Spinal cord (tissue), 10 donors: ENCODE measurements around the gene PRRX1. TPM values are rescaled to one million over a fixed set of nuclear protein-coding genes. Genes with fewer than 3 reads are reported as not detected.

Experiments used
- DNase-seq, 6 donors: peaks; one replicate each; pipeline versions ENCODE4 v3.0.0 to v3.0.0-alpha.2; 2013 to 2015; ENCODE audit warnings: low spot score in 6 of 6, low read depth in 4 of 6
- H3K27ac ChIP-seq: one replicate; pipeline ENCODE4 v1.5.1; 2013; ENCODE audit warnings: low read depth, low read length, control low read depth
- H3K27me3 ChIP-seq: one replicate; pipeline ENCODE4 v1.6.1; 2013; ENCODE audit warnings: low read length; ENCODE audit not compliant: control insufficient read depth, insufficient read depth
- H3K36me3 ChIP-seq: one replicate; pipeline ENCODE4 v1.6.1; 2013; ENCODE audit warnings: low read length; ENCODE audit not compliant: control insufficient read depth, insufficient read depth
- H3K4me1 ChIP-seq: one replicate; pipeline ENCODE4 v1.6.1; 2013; ENCODE audit warnings: low read length; ENCODE audit not compliant: control insufficient read depth, insufficient read depth
- H3K4me3 ChIP-seq: one replicate; pipeline ENCODE4 v1.5.1; 2013; ENCODE audit warnings: low read depth, low read length, control low read depth
- H3K9me3 ChIP-seq: one replicate; pipeline ENCODE4 v1.6.1; 2013; ENCODE audit warnings: low read length; ENCODE audit not compliant: control insufficient read depth, insufficient read depth
- WGBS: methylation state at CpG from one replicate; pipeline ENCODE4 v1.1.5; 2013; ENCODE audit warnings: missing lambda C conversion rate; ENCODE audit not compliant: insufficient coverage; 5-methylcytosine and 5-hydroxymethylcytosine counted together
- polyA plus RNA-seq, 2 donors: library from polyadenylated mRNA; unstranded; fragments of 120-200 nt; gene quantifications; one replicate each; pipeline ENCODE4 v1.2.1, GENCODE V29; 2013; ENCODE audit not compliant: insufficient read length in 2 of 2
- total RNA-seq, 2 donors: library from RNA; depleted of rRNA in 1 of 2; stranded (reverse); fragments of 120-200 nt in 1 of 2; fragments of >200 nt in 1 of 2; gene quantifications; one replicate each; pipeline versions ENCODE4 v1.2.3 to v1.2.4, GENCODE V29; 2013 to 2014
- donor health status: healthy.

The PRRX1 gene
- total and polyA plus RNA-seq, 4 donors, result 4.5 to 73.7 (median 36.3) TPM

DNA sequence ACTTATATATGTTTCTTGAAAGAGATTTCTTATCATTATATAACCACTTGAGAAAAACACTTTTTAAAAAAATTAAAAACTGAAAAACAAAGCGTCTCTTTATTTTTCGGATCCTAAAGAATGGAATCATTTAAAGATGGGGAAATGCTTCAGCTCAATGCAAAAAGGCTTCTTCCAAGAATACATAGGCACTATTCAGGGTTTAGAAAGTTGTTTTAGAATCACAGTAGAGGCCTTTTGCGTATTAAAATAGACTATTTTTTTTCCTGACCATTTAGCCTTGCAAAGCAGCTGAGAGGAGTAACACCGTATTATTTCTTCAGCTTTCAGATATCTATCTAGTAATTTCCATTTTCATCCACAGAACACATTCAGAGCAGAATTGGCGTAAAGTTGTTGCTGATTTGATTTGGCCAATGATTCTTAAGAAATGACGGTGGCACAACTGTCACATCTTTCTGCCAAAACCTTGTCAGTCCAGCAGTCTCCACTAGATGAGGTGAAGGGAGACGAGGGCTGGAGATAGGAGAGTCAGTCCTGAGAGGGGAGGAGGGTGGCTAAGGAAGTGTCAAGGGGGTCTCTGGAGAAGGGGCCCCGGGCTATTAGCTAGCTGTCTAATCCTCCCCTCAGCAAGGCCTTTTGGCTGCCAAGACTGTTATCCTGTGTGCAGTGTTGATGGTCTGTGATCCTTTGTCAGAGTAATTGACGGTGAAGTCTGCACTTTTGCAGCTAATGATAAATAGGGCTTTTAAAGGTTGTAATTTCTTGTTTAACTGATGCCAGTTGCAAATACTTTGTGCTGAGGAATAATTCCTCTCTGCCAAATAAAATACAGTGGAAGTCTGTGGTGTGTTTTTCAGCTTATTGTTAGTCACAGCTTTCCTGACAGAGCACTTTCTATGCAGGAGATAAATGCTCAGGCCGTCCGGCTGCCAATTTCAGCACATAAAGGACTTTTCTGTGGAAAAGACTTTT lies 34.7 kb downstream of the PRRX1 start:
- Histone ChIP-seq H3K9me3 (no peaks in the 10 kb centered on the region), H3K27ac (peak overlapping the region; percentile 90), H3K36me3 (no peaks in the 10 kb centered on the region), H3K4me1 (peaks cover 10% of the 10 kb centered on the region), H3K4me3 (peak overlapping the region; percentile 2), H3K27me3 (peaks cover 24% of the 10 kb centered on the region)
- 10% methylated on average over 3 of the region's 11 CpGs for WGBS
- peak; percentile 32 to 86 (median 64) for DNase-seq

- peaks cover 10% of the 10 kb centered on the region for H3K4me1 ChIP-seq
- 61% methylated on average over 3 of the region's 8 CpGs for WGBS
- no peak for DNase-seq
- peak overlapping the region; percentile 90 for H3K27ac ChIP-seq
- H3K27me3 ChIP-seq, result peaks cover 21% of the 10 kb centered on the region
- no peaks in the 10 kb centered on the region for H3K36me3 ChIP-seq
- no peaks in the 10 kb centered on the region for H3K9me3 ChIP-seq
- no peak overlapping the region for H3K4me3 ChIP-seq
Observed at GRCh38 chr1:170699696-170700095, 35.8 kb downstream of the PRRX1 start.

GRCh38 chr1:170700842-170701615 lies 37.1 kb downstream of the PRRX1 start:
- peak overlapping the region; percentile 26 for H3K27ac ChIP-seq
- no peaks in the 10 kb centered on the region for H3K9me3 ChIP-seq
- WGBS, result no CpG with 5 or more reads among the region's 1 CpG
- peaks cover 10% of the 10 kb centered on the region for H3K4me1 ChIP-seq
- peaks cover 10% of the 10 kb centered on the region for H3K27me3 ChIP-seq
- H3K36me3 ChIP-seq, result no peaks in the 10 kb centered on the region
- no peak for DNase-seq
- no peak overlapping the region for H3K4me3 ChIP-seq

GRCh38 chr1:170701962-170702361 lies 38.0 kb downstream of the PRRX1 start:
- no peak overlapping the region for H3K4me3 ChIP-seq
- WGBS, result 97% methylated on average over 7 of the region's 12 CpGs
- no peaks in the 10 kb centered on the region for H3K36me3 ChIP-seq
- H3K9me3 ChIP-seq, result no peaks in the 10 kb centered on the region
- no peak for DNase-seq
- peaks cover 10% of the 10 kb centered on the region for H3K4me1 ChIP-seq
- H3K27ac ChIP-seq, result no peak overlapping the region
- peaks cover 7% of the 10 kb centered on the region for H3K27me3 ChIP-seq

- Histone ChIP-seq H3K4me3 (no peak overlapping the region), H3K4me1 (peaks cover 8% of the 10 kb centered on the region), H3K9me3 (no peaks in the 10 kb centered on the region), H3K27me3 (peaks cover 7% of the 10 kb centered on the region), H3K36me3 (no peaks in the 10 kb centered on the region), H3K27ac (no peak overlapping the region)
- DNase-seq, result no peak
- no CpG with 5 or more reads among the region's 2 CpGs for WGBS
Observed at GRCh38 chr1:170703591-170703990, 39.7 kb downstream of the PRRX1 start.

GRCh38 chr1:170704256-170704655 lies 40.3 kb downstream of the PRRX1 start:
- no peak for DNase-seq
- H3K27me3 ChIP-seq, result peaks cover 7% of the 10 kb centered on the region
- no CpG with 5 or more reads among the region's 3 CpGs for WGBS

DNA sequence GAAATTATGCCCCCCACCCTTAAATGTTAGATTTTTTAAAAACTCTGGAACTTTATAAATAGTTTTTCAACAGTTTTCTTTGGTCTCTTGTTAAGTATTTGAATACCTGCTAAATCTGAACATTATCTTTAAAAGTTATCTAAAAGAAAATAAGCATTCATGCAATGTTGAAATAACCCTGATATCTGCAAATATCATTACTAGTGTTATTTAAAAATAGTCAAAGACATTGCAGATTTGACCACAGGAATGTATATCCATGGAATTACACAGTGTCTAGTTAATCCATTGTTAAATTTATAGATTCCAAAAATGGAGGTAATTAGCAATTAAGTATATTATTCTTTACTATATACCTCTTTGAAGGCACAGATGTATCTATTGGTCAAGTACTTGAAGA lies 42.0 kb downstream of the PRRX1 start:
- H3K9me3 ChIP-seq, result no peaks in the 10 kb centered on the region
- H3K4me1 ChIP-seq, result no peaks in the 10 kb centered on the region
- no peaks in the 10 kb centered on the region for H3K36me3 ChIP-seq
- H3K27me3 ChIP-seq, result peaks cover 4% of the 10 kb centered on the region
- DNase-seq, result no peak
- no peak overlapping the region for H3K4me3 ChIP-seq
- H3K27ac ChIP-seq, result no peak overlapping the region

More at GRCh38 chr1:170704256-170704655, 40.3 kb downstream of the PRRX1 start:
- Histone ChIP-seq H3K4me1 (peaks cover 5% of the 10 kb centered on the region), H3K36me3 (no peaks in the 10 kb centered on the region), H3K9me3 (no peaks in the 10 kb centered on the region), H3K27ac (no peak overlapping the region), H3K4me3 (no peak overlapping the region)

DNA sequence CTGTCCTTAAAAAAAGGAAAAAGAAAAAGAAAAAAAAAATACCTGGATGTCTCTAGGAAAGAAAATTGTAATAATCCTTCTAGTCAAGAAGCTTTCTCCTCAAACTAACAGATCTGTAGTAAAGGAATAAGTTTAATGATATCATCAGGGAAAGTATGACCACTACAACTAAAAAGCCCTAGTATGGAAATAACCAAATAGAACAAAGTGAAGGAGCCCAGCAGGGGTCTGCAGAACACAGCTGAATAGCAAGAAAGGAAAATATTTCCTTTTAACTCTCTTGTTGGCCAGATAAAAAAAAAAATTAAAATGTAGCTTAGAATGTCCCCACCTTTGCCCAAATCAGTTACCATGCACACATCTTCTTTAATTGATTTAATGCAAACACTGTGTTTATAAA lies 43.2 kb downstream of the PRRX1 start:
- Histone ChIP-seq H3K4me1 (no peaks in the 10 kb centered on the region), H3K27me3 (no peaks in the 10 kb centered on the region), H3K4me3 (no peak overlapping the region), H3K36me3 (no peaks in the 10 kb centered on the region), H3K9me3 (no peaks in the 10 kb centered on the region), H3K27ac (no peak overlapping the region)
- no peak for DNase-seq

GRCh38 chr1:170707959-170708655 lies 44.2 kb downstream of the PRRX1 start:
- no peak overlapping the region for H3K27ac ChIP-seq
- no peak for DNase-seq

More at GRCh38 chr1:170707959-170708655, 44.2 kb downstream of the PRRX1 start:
- Histone ChIP-seq H3K4me1 (no peaks in the 10 kb centered on the region), H3K27me3 (no peaks in the 10 kb centered on the region), H3K4me3 (no peak overlapping the region), H3K9me3 (no peaks in the 10 kb centered on the region), H3K36me3 (no peaks in the 10 kb centered on the region)
- WGBS, result no CpG with 5 or more reads among the region's 5 CpGs
